Measurements from ENCODE around the gene STAT2. TPM values are rescaled to one million over a fixed set of nuclear protein-coding genes. Genes with fewer than 3 reads are reported as not detected.
"Not testable (repeated sequence)": the region's sequence is repeated elsewhere in the genome, so short reads cannot be mapped to it uniquely, and the experiment has no call there.

The STAT2 gene
- polyA plus RNA-seq, 3 donors, result 109 to 251 (median 142) TPM

DNA sequence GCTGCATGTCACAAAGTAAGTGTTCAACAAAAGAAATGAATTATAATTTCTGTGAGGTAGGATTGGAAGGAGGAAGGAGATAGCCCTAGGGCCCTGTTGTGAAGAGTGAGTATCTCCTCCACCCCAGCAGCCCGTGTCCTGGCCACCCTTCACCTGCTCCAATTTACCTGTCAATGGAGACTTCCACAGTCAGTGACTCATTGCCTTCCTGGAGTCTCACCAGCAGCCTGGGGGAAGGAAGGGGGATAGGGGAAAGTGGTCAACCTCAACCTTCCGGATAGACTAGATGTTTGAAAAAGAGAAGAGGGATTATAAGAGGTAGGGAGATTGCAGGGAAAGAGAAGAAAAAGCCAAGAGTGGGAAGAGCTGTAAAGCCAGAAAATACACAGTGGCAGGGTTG, 9.2 kb downstream of the STAT2 start:
- Histone ChIP-seq H3K36me3 (replicated peaks in 1 of 2; ENCODE audit: control insufficient read depth in 1 of 2, insufficient read depth in 2 of 2, low read length in 2 of 2) (peaks cover 92 to 98% of the 10 kb centered on the region in 2 donors), H3K4me1 (ENCODE audit: control insufficient read depth in 1 of 2, insufficient read depth in 2 of 2, low read length in 2 of 2) (no peaks in the 10 kb centered on the region), H4K20me1 (ENCODE audit: insufficient read depth, low read length) (peaks cover 63% of the 10 kb centered on the region), H2AFZ (ENCODE audit: insufficient read depth, low read depth, low read length, poor library complexity, severe bottlenecking) (no peak overlapping the region), H3K9ac (ENCODE audit: insufficient read depth, low read length, poor library complexity, severe bottlenecking) (no peak overlapping the region), H3K9me3 (replicated peaks in 1 of 2; ENCODE audit: control insufficient read depth in 1 of 2, insufficient read depth in 1 of 2, low read length in 2 of 2) (no peaks in the 10 kb centered on the region), H3K27ac (ENCODE audit: low read depth in 1 of 2, low read length in 2 of 2) (peak overlapping the region in 1 of 2 donors; percentile 43), H3K4me2 (replicated peaks; ENCODE audit: extremely low read depth, low read length, poor library complexity, severe bottlenecking) (no peak overlapping the region), H3K79me2 (ENCODE audit: insufficient read depth, low read length) (peaks cover 16% of the 10 kb centered on the region), H3K27me3 (ENCODE audit: control insufficient read depth in 2 of 2, insufficient read depth in 2 of 2, low read length in 2 of 2) (no peaks in the 10 kb centered on the region), H3K4me3 (replicated peaks in 1 of 3; ENCODE audit: low read depth in 2 of 3, low read length in 3 of 3) (no peak overlapping the region)
- TF ChIP-seq, protein P1, sequence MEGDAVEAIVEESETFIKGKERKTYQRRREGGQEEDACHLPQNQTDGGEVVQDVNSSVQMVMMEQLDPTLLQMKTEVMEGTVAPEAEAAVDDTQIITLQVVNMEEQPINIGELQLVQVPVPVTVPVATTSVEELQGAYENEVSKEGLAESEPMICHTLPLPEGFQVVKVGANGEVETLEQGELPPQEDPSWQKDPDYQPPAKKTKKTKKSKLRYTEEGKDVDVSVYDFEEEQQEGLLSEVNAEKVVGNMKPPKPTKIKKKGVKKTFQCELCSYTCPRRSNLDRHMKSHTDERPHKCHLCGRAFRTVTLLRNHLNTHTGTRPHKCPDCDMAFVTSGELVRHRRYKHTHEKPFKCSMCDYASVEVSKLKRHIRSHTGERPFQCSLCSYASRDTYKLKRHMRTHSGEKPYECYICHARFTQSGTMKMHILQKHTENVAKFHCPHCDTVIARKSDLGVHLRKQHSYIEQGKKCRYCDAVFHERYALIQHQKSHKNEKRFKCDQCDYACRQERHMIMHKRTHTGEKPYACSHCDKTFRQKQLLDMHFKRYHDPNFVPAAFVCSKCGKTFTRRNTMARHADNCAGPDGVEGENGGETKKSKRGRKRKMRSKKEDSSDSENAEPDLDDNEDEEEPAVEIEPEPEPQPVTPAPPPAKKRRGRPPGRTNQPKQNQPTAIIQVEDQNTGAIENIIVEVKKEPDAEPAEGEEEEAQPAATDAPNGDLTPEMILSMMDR (IDR thresholded peaks at IDR 0.05), result no peak
- no peaks in the 10 kb centered on the region for H3K9me3 Mint-ChIP-seq
- H3K36me3 Mint-ChIP-seq, result peaks cover 81 to 94% of the 10 kb centered on the region in 2 donors
- DNase-seq, result no peak
- no peak overlapping the region for H3K4me3 Mint-ChIP-seq
- H3K27ac Mint-ChIP-seq, result peak overlapping the region in 1 of 7 donors; percentile 77
- intact Hi-C loops (cut with micrococcal nuclease), result no loop called here
- no peaks in the 10 kb centered on the region for H3K27me3 Mint-ChIP-seq (ENCODE audit: low read depth in 3 of 3)
- WGBS (ENCODE audit: insufficient coverage), result 100% methylated on average over 1 of the region's 2 CpGs
- H3K4me1 Mint-ChIP-seq, result no peaks in the 10 kb centered on the region

DNA sequence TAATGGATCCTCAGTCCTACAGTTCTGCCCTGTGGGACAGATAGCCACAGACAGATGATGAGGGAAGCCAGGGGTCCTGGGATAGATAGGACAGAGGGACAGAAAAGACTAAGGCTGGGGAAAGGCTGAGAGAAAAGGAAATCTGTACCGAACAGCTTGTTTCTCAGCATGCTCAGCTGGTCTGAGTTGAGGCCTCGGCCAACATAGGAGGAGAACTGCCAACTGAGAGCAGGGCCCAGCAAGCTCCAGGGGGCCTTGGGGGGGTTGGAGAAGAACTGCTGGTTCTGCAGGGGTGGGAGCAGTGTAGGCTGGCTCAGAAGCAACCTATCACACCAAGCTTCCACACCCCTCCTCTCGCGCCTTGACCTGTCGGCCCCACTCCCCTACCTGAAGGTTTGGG, 11.1 kb downstream of the STAT2 start:
- H3K79me2 ChIP-seq (ENCODE audit: insufficient read depth, low read length), result peaks cover 5% of the 10 kb centered on the region
- no peaks in the 10 kb centered on the region for H3K9me3 ChIP-seq (replicated peaks in 1 of 2; ENCODE audit: control insufficient read depth in 1 of 2, insufficient read depth in 1 of 2, low read length in 2 of 2)
- no peak overlapping the region for H3K9ac ChIP-seq (ENCODE audit: insufficient read depth, low read length, poor library complexity, severe bottlenecking)
- H3K27me3 Mint-ChIP-seq (ENCODE audit: low read depth in 3 of 3), result no peaks in the 10 kb centered on the region
- intact Hi-C loops (cut with micrococcal nuclease), result no loop called here
- H4K20me1 ChIP-seq (ENCODE audit: insufficient read depth, low read length), result peaks cover 48% of the 10 kb centered on the region
- H3K4me1 ChIP-seq (ENCODE audit: control insufficient read depth in 1 of 2, insufficient read depth in 2 of 2, low read length in 2 of 2), result no peaks in the 10 kb centered on the region
- TF ChIP-seq, protein P1 (IDR thresholded peaks at IDR 0.05), result no peak
- no peak overlapping the region for H3K4me2 ChIP-seq (replicated peaks; ENCODE audit: extremely low read depth, low read length, poor library complexity, severe bottlenecking)
- H3K36me3 ChIP-seq (replicated peaks in 1 of 2; ENCODE audit: control insufficient read depth in 1 of 2, insufficient read depth in 2 of 2, low read length in 2 of 2), result peaks cover 90 to 97% of the 10 kb centered on the region in 2 donors
- no peak for DNase-seq
- H3K4me3 ChIP-seq (replicated peaks in 1 of 3; ENCODE audit: low read depth in 2 of 3, low read length in 3 of 3), result no peak overlapping the region
- no peaks in the 10 kb centered on the region for H3K27me3 ChIP-seq (ENCODE audit: control insufficient read depth in 2 of 2, insufficient read depth in 2 of 2, low read length in 2 of 2)
- peak overlapping the region in 2 of 7 donors; percentile 27 to 37 for H3K27ac Mint-ChIP-seq
- H2AFZ ChIP-seq (ENCODE audit: insufficient read depth, low read depth, low read length, poor library complexity, severe bottlenecking), result no peak overlapping the region
- H3K4me1 Mint-ChIP-seq, result no peaks in the 10 kb centered on the region
- peaks cover 72 to 95% of the 10 kb centered on the region in 2 donors for H3K36me3 Mint-ChIP-seq
- WGBS (ENCODE audit: insufficient coverage), result 100% methylated on average over 2 of the region's 5 CpGs
- peak overlapping the region in 1 of 2 donors; percentile 20 for H3K27ac ChIP-seq (ENCODE audit: low read depth in 1 of 2, low read length in 2 of 2)
- H3K4me3 Mint-ChIP-seq, result no peak overlapping the region
- H3K9me3 Mint-ChIP-seq, result no peaks in the 10 kb centered on the region

DNA sequence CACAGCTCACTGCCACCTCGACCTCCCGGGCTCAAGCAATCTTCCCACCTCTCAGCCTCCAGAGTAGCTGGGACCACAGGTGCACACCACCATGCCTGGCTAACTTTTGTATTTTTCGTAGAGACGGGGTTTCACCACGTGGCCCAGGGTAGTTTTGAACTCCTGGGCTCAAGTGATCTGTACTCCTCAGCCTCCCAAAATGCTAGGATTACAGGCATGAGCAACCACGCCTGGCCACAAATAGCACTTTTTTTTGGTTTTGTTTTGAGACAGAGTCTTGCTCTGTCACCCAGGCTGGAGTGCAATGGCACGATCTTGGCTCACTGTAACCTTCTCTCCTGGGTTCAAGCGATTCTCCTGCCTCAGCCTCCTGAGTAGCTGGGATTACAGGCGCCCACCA, 12.7 kb downstream of the STAT2 start:
- H3K4me1 ChIP-seq (ENCODE audit: control insufficient read depth in 1 of 2, insufficient read depth in 2 of 2, low read length in 2 of 2); H3K4me1 Mint-ChIP-seq; H2AFZ ChIP-seq (ENCODE audit: insufficient read depth, low read depth, low read length, poor library complexity, severe bottlenecking); H3K9me3 ChIP-seq (replicated peaks in 1 of 2; ENCODE audit: control insufficient read depth in 1 of 2, insufficient read depth in 1 of 2, low read length in 2 of 2); H3K4me3 ChIP-seq (replicated peaks in 1 of 3; ENCODE audit: low read depth in 2 of 3, low read length in 3 of 3); H3K4me2 ChIP-seq (replicated peaks; ENCODE audit: extremely low read depth, low read length, poor library complexity, severe bottlenecking); DNase-seq; intact Hi-C loops (cut with micrococcal nuclease); H3K27me3 ChIP-seq (ENCODE audit: control insufficient read depth in 2 of 2, insufficient read depth in 2 of 2, low read length in 2 of 2); H3K9ac ChIP-seq (ENCODE audit: insufficient read depth, low read length, poor library complexity, severe bottlenecking); H3K9me3 Mint-ChIP-seq; H3K4me3 Mint-ChIP-seq; H3K27me3 Mint-ChIP-seq (ENCODE audit: low read depth in 3 of 3); H3K79me2 ChIP-seq (ENCODE audit: insufficient read depth, low read length): not testable (repeated sequence)
- peak overlapping the region in 4 of 7 donors; percentile 10 to 56 (median 40) for H3K27ac Mint-ChIP-seq
- peak overlapping the region in 1 of 2 donors; percentile 31 for H3K27ac ChIP-seq (ENCODE audit: low read depth in 1 of 2, low read length in 2 of 2)
- peaks cover 41% of the 10 kb centered on the region for H4K20me1 ChIP-seq (ENCODE audit: insufficient read depth, low read length)
- peaks cover 83 to 98% of the 10 kb centered on the region in 2 donors for H3K36me3 Mint-ChIP-seq
- WGBS (ENCODE audit: insufficient coverage), result 94% methylated on average over 7 of the region's 9 CpGs
- H3K36me3 ChIP-seq (replicated peaks in 1 of 2; ENCODE audit: control insufficient read depth in 1 of 2, insufficient read depth in 2 of 2, low read length in 2 of 2), result peaks cover 91 to 98% of the 10 kb centered on the region in 2 donors
